GM11168 (cell line): Measurements from ENCODE around the gene PHLDA2.

Source experiments
- in situ Hi-C: fragments of 300-500 bp; cut with MboI; formaldehyde crosslinking; loops from one replicate; pipeline ENCODE4 v1.12.0; 2022; ENCODE audit warnings: low sequenced_read_pairs; ENCODE audit not compliant: unreplicated experiment

Gene PHLDA2

GRCh38 chr11:2899080-2899783 lies 30.0 kb downstream of the PHLDA2 start:
- in situ Hi-C loops = loop anchor here (10.0 to 25.0 kb wide), 2 partner anchors 474 to 612 kb away; no protein-coding TSS in a partner anchor

- in situ Hi-C loops = loop anchor here (10.0 to 25.0 kb wide), 2 partner anchors 474 to 611 kb away; no protein-coding TSS in a partner anchor
These were observed 30.7 kb downstream of the PHLDA2 start for GRCh38 chr11:2898366-2899079.

- in situ Hi-C loops = loop anchor here (10.0 to 25.0 kb wide), 2 partner anchors 472 to 610 kb away; no protein-coding TSS in a partner anchor
These were observed 32.2 kb downstream of the PHLDA2 start for GRCh38 chr11:2897048-2897447.

- in situ Hi-C loops = loop anchor here (10.0 to 25.0 kb wide), 2 partner anchors 471 to 609 kb away; no protein-coding TSS in a partner anchor
These were observed 33.2 kb downstream of the PHLDA2 start for GRCh38 chr11:2896047-2896446.

- in situ Hi-C loops = loop anchor here (10.0 to 25.0 kb wide), 2 partner anchors 469 to 607 kb away; no protein-coding TSS in a partner anchor
These were observed 35.3 kb downstream of the PHLDA2 start for GRCh38 chr11:2893935-2894334.

- in situ Hi-C loops = loop anchor here (10.0 to 25.0 kb wide), 2 partner anchors 468 to 606 kb away; no protein-coding TSS in a partner anchor
These were observed 36.2 kb downstream of the PHLDA2 start for GRCh38 chr11:2892967-2893528.

- in situ Hi-C loops = loop anchor here (10.0 to 25.0 kb wide), 2 partner anchors 468 to 605 kb away; no protein-coding TSS in a partner anchor
These were observed 36.8 kb downstream of the PHLDA2 start for GRCh38 chr11:2892215-2892966.

- in situ Hi-C loops = loop anchor here (10.0 to 25.0 kb wide), 2 partner anchors 467 to 604 kb away; no protein-coding TSS in a partner anchor
These were observed 37.6 kb downstream of the PHLDA2 start for GRCh38 chr11:2891326-2892214.

- in situ Hi-C loops = loop anchor here (10.0 to 25.0 kb wide), 2 partner anchors 466 to 603 kb away; no protein-coding TSS in a partner anchor
These were observed 38.5 kb downstream of the PHLDA2 start for GRCh38 chr11:2890466-2891294.

GRCh38 chr11:2889362-2890273 lies 39.6 kb downstream of the PHLDA2 start:
- in situ Hi-C loops = loop anchor here (5.0 to 25.0 kb wide), 3 partner anchors 357 to 602 kb away; no protein-coding TSS in a partner anchor

GRCh38 chr11:2888266-2888968 lies 40.8 kb downstream of the PHLDA2 start:
- in situ Hi-C loops = loop anchor here (5.0 to 25.0 kb wide), 2 partner anchors 356 to 601 kb away; no protein-coding TSS in a partner anchor

- in situ Hi-C loops = loop anchor here (5.0 to 25.0 kb wide), 2 partner anchors 355 to 600 kb away; no protein-coding TSS in a partner anchor
These were observed 41.6 kb downstream of the PHLDA2 start for GRCh38 chr11:2887515-2888195.

GRCh38 chr11:2886936-2887335 lies 42.3 kb downstream of the PHLDA2 start:
- in situ Hi-C loops = loop anchor here (5.0 to 25.0 kb wide), 2 partner anchors 355 to 600 kb away; no protein-coding TSS in a partner anchor

GRCh38 chr11:2886191-2886894 lies 42.9 kb downstream of the PHLDA2 start:
- in situ Hi-C loops = loop anchor here (5.0 to 25.0 kb wide), 2 partner anchors 354 to 599 kb away; no protein-coding TSS in a partner anchor

GRCh38 chr11:2885678-2886081 lies 43.5 kb downstream of the PHLDA2 start, which contains the start of gene CDKN1C:
Gene CDKN1C (minus strand): TSS chr11:2885775. CDS start chr11:2885456, 319 bp downstream.
- in situ Hi-C loops = loop anchor here (5.0 to 25.0 kb wide), 2 partner anchors 353 to 598 kb away; no protein-coding TSS in a partner anchor
